ENCODE data around the gene USP15.

USP15 gene

GRCh38 chr12:62259993-62260732 is at the start of gene USP15:
Gene USP15 (plus strand): TSS chr12:62260404. CDS start chr12:62260415, 11 bp downstream.
- peak; percentile 53 for TF ChIP-seq CTCF (IDR thresholded peaks at IDR 0.05; ENCODE audit: insufficient read depth, missing control alignments)
- DNase-seq (ENCODE audit: insufficient read length, low spot score) (peak; percentile 52), FAIRE-seq (no peak)

- DNase-seq (ENCODE audit: insufficient read length, low spot score) (no peak), FAIRE-seq (no peak)
- TF ChIP-seq CTCF (IDR thresholded peaks at IDR 0.05; ENCODE audit: insufficient read depth, missing control alignments), result peak; percentile 69
Measured at GRCh38 chr12:62210422-62210821, 49.8 kb upstream of the USP15 start.

- FAIRE-seq (no peak), DNase-seq (ENCODE audit: insufficient read length, low spot score) (no peak)
- TF ChIP-seq CTCF (IDR thresholded peaks at IDR 0.05; ENCODE audit: insufficient read depth, missing control alignments), result no peak
Measured at GRCh38 chr12:62211510-62211909, 48.7 kb upstream of the USP15 start.

GRCh38 chr12:62214846-62215245 is 45.4 kb upstream of the USP15 start:
- DNase-seq (ENCODE audit: insufficient read length, low spot score) (no peak), FAIRE-seq (no peak)
- no peak for TF ChIP-seq CTCF (IDR thresholded peaks at IDR 0.05; ENCODE audit: insufficient read depth, missing control alignments)

GRCh38 chr12:62215506-62215905 is 44.7 kb upstream of the USP15 start:
- FAIRE-seq, result no peak
- TF ChIP-seq CTCF (IDR thresholded peaks at IDR 0.05; ENCODE audit: insufficient read depth, missing control alignments), result no peak
- no peak for DNase-seq (ENCODE audit: insufficient read length, low spot score)

GRCh38 chr12:62217466-62218194 is 42.6 kb upstream of the USP15 start:
- FAIRE-seq, result no peak
- no peak for DNase-seq (ENCODE audit: insufficient read length, low spot score)

More at GRCh38 chr12:62217466-62218194, 42.6 kb upstream of the USP15 start:
- no peak for TF ChIP-seq CTCF (IDR thresholded peaks at IDR 0.05; ENCODE audit: insufficient read depth, missing control alignments)

Data from D721Med (cell line).